Ammon's horn (tissue), 1 donor: ENCODE measurements around the gene ITGB1BP1.

Source experiments
- DNase-seq: peaks from one replicate; pipeline ENCODE4 v3.0.0-alpha.2; 2016; ENCODE audit warnings: low spot score

ITGB1BP1 gene

DNA sequence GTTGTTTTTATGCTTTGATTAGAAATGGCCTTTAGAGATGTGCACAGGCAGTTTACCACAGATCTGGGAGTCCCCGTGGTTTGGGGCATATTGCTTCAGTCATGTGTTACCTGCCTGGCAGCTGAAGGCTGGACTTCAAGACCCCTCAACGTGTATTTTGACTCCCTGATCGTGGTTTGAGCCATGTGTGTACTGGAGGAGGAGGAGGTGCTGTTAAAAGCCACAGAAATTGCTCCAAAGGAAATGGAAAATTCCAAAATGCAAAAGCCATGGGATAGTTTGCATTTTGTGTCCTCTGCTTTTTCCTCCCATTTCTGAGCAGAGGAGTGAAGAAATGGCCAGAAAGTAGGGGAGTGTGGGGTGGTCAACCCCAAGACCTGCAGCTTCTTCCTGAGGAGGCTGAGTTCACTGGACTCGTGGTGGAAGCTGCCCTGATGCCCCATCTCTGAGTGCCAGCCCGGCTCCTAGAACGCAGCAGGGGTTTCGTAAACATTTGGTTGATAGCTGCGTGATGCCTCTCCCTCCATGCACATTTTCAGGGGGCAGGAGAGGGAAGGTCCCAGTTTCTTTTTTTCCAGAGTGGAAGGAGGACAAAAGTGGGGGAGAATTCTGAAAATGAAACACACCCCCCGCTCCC lies 45.7 kb downstream of the ITGB1BP1 start:
- DNase-seq: no peak

DNA sequence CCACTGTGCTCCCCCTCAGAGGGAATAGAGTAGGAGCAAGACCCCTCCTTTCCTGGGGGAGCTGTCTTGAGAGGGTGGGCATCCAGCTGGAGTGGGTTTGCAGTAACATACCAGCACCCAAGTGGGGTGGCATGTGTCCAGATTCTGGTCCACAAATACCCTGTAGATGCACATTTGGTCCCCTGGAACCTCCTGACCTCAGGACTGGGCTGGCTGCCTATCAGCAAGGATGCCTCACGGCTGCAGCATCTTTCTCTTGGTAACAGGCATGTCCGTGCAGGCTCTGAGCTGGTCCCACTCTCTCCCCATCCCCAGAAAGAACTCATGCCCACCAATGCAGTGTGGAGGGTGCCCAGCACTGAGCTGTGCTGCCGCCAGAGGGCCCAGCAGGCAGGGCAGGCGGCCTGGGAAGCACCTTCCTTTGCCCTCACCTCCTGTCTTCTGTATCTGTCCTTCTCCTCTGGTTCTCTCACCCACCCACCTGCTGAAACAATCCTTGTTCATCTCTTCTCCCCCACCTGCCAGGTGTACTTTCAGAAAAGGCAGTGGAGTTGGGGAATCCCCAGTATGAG lies 47.4 kb downstream of the ITGB1BP1 start:
- no peak for DNase-seq

DNA sequence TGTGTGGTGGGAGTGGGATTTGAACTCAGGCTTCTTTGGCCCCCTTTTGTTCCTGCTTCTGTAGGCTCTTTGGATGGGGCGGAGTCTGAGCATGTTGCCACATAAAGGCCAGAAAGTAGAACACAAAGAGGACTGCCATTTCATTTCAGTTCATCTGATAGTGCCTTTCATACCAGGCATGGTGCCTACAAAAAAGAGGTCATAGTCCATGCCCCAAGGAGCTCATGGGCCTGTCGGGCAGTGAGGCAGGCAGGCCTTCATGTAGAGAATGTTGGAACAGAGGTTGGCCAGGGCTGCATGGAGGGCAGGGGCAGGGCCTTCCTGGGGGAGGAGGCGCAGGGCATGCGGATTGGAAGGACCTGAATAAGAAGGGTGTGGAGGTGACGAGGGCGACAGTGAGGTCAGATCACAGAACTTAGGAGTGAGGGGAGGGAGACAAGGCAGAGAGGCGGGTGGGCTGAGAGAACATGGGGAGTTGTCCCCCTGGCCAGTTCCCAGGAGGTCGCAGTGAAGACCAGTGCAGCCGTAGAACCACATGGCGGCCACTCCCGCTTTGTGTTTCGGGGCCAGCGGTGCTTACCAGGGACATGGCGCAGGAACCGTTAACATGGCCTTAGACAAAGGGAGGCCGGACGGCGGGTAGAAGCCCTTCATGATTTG lies 49.1 kb downstream of the ITGB1BP1 start:
- no peak for DNase-seq

DNA sequence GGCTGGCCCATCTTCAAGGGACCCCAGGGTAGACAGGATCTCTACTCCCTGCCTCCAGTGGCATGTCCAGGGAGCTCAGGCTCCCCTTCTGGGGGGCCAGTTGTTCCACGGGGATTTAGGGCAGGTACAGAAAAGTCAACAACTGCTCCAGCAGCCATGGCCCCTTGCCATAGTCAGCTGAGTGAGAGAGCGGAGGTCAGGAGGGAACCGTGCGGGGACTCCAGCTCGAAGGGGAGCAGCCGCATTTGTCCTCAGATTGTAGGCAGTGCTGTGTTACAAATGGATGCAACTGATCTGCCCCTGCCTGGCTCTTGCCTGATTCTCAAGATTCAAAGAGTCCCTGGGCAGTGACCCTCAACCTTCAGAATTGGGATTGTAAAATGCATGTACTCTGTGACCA lies 49.9 kb downstream of the ITGB1BP1 start:
- DNase-seq: no peak

DNA sequence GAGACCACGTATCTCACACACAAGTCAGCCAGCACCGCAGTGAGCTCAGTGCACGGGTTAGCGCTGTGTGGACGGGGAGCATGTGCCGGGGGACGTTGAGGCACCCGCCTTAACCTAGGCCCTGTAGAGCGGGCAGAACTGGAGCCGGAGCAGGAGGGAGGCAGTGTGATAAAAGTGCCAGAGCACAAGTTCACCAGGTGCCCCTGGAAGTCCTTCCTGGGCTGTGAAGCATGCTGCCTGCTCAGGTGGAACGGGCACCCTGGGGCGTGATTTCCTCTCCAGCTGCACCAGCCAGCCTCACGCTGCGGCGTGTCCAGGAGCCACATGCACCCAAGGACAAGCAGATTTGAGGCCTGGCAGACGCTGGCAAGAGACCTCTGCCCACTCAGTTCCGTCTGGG lies 50.3 kb downstream of the ITGB1BP1 start:
- DNase-seq: no peak

DNA sequence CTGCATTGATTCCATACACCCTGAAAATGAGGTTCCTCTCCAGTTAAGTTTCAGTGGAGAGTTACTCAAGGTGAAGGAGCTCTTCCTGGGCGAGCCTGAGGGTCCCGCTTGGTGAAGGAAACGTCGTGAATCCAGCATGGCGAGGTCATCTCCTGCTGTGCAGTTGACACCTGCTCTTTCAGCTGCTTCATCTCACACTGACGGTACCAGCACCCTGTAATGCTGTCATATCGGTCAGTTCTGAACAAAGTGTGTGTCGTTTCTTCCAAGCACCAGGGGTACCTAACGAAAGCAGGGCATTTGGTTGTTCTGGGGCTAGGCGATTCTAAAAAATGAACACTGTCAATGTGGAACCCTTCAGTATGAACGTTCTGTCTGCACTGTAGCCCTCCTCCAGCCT lies 52.6 kb downstream of the ITGB1BP1 start:
- DNase-seq: no peak

DNA sequence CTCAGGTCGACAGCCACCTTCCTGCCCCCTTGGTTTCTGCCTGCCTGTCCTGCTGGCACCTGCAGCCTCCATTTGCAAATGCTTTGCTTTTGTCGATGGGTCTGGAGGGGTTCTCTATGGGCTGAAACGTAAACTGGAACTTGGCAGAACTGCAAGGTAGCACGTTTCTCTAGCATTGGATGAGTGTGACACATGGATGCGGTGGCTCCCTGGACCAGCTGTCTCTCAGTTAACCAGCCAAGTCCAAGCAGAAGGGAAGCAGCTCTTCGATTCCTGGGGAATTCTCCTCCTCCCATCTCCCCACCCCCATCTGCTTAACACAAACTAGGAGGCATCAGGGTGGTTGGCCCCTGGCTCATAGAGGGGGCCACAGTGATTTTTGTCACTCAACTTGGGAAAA lies 57.3 kb downstream of the ITGB1BP1 start:
- DNase-seq: no peak

DNA sequence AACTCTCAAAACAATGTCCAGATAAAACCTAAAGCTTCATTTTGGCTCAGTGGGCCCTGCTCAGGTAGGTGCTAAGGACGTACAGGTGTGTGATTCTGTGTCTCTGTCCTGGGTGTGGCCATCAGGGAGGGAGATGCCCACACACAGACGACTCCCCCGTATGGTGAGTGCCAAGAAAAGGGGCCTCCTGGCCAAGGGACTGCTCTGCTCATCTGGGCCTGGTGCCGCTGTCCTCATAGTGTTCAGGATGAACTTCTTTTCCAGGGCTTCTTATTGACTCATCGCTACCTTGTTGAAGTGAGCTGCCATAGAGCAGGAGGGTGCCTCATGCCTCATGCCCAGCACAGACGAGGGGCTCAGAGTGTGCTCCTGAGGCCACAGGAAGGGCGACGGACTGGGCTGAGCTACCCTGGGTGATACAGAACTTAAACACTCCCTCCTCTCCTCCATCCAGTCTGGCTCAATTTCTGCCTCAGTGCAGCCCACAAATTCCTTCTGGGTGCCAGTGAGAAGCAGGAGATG lies 57.8 kb downstream of the ITGB1BP1 start:
- DNase-seq: no peak

DNA sequence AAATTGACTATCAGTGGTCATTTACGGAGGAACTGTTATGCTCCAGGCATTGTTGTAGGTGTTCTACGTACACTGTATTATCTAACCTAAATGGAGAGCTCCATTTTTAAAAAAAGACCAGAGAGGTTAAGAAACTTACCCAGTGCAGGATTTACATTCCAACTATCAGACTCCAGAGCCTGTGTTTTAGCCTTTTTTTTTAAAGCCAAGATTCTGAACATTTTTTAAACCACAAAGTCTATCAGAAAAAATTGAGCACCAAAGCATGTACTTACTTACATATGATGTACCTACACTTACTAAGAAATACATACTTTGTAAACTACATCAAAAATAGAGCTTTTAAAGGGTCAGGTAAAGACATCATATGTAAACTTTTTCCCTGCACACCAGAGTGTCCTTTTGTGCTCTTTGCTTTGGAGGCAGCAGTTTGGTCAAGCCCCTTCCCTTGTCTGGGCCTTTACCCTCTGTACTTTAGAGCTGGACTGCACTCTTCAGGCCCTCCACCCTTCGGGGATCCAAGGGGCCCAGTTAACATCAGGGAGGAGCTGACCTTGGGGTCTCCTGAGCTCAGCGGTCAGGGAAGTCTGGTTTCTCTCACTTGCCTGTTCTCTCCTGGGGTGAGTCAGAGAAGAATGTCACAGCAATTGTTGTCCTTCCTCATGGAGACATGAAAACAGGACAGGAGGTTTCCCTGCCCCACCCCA lies 58.4 kb downstream of the ITGB1BP1 start:
- no peak for DNase-seq

DNA sequence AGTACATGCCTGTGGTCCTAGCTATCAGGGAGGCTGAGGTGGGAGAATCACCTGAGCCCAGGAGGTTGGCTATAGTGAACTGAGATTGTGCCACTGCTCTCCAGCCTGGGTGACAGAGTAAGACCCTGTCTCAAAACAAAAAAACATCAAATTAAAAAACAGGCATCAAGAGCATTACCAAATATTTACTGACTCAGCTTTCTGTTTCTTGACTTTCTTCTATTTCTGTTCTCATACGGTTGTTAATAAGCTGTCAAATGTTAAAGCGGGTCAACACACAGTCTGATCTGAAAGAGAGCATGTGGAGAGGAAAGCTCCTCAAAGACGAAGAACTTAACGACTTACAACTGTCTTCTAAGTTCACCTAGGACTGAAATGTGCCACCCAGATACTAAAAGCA lies 59.0 kb downstream of the ITGB1BP1 start:
- DNase-seq: no peak

DNA sequence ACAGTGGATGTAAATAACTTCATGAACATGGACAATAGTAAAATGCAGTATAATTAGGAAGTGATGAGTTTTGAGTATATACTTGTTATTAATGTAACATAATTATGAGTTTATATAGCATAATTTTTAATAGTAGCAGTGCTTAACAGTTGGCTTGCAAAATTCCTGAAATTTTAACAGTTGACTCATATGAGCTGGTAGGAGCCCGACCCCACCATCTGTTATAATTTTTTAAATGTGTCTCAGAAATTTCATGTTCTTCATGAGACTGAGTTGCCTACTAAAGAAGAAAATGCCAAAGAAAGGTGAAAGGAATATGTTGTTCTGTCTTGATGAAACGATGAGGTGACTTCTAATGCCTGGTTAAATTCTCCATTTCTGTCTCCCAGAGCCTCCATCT lies 62.6 kb downstream of the ITGB1BP1 start:
- no peak for DNase-seq

DNA sequence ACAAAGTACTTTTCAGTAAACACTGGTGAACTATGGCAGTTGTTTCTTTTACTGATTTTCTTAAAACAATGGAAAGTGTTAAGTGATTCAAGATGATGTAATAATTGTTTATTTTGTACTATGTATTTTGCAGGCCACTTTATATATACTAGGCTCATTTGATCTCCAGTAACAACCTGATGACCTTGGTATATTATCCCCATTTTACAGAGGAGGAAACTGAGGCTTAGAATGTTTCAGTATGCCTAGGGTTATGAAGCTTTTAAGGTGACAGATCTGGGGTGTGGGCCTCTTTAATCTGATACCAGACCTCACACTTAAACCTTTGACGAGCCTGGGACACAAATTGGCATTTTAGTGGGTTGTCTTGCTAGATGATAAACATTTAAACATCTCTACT lies 63.2 kb downstream of the ITGB1BP1 start:
- no peak for DNase-seq

DNA sequence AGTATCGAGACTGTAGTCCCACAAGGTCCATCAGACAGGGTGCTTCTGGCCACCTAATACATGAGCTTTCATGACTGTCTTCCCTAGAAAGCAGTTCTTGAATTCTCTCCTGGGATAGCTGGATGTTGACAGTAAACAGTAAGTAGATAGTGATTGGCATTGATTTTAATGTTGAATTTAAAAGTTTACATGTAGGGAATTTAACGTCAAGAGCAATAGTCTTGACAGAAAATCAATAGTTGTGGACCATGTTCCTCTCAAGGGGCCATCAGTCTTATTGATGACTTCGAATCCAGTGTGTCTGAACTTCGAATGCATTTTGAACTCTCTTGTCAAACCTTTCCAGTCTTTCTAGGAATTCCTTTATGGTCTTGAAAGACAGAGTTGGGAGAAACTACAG lies 63.9 kb downstream of the ITGB1BP1 start:
- no peak for DNase-seq

DNA sequence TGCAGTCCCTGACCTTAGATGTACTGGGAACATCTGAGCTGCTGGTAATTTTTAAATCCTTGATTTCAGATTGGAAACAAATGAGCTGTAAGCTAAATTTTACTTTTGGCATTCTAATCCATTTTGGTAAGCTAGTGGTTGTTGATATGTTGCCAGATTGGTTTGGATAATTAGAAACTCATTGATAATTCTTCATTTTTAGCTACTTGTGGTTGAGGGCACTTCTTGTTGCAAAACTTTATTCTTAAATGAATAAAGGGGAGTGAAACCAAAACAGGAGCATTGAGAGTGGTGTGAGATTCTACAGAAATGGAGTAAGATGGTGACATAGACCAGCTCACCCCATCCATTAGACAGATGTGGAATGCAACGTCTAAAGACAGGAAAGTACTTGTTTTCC lies 64.5 kb downstream of the ITGB1BP1 start:
- DNase-seq: no peak

DNA sequence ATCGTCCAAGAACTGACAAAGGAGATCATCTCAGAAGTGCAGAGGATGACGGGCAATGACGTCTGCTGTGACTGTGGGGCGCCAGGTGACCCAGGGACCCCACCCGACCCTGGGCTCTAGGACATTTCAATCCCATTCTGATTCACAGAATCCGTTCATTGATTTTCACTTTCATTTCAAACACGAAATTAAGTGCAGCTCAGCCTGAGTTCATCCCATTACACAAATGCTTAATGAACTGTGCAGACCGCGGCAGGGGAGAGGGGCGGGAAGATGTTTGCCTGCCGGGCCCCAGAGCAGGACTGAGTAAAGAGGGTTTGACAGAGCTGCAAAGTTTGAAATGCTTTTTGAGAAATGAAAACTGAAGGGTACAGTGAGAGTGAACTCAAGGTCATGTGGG lies 67.1 kb downstream of the ITGB1BP1 start:
- no peak for DNase-seq

DNA sequence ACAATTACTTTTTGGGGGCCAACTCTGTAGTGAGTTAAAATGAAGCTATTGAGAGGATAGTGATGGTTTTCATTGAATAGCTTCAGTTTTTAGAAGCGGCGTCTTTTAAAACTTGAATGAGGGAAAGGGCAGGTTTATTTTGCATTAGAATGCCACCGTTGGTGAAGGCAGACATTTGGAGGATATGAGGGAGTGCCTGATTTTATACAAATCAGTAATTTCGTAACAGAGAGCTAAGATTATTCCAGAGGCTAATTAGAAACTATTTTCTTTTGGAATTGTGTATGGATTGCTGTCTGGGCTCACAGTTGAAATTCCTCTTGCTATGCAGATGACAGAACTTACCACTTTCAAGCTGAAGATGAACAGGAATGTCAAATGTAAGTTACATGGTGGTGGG lies 67.6 kb downstream of the ITGB1BP1 start:
- no peak for DNase-seq

DNA sequence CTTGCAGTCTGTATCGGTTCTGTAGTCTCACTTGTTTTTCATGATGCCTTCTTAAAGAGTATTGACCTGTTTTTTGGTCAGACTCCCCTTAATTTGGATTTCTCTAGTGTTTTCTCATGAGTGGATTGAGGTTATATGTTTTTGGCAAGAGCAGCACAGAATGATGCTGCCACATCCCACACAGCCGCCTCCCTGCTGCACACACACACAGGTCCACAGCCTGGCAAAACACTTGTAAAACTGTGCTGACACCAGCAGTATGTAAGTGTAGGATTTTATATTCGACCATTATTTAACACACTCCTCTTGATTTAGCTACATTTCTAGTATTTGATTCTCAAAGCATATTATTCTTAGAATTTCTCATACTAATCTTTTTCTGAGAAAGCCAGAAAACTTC lies 68.1 kb downstream of the ITGB1BP1 start:
- DNase-seq: no peak

DNA sequence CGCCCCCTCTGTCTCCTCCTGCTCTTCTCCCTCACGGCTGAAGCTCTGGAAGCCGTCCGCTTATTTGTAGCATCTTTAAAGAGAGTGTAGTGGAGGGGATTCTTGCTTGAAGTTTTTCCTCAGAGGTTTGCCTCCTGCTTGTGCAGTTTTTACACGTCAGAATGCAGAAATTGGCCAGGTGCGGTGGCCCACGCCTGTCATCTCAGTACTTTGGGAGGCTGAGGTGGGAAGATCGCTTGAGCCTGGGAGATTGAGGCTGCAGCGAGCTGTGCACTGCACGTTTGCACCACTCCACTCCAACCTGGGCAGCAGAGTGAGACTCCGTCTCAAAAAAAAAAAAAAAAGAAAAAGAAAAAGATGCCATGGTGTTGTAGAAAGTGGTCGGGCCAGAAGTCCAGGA lies 69.0 kb downstream of the ITGB1BP1 start:
- DNase-seq: no peak
